ENCODE measurements around the gene USF2.

USF2 gene

GRCh38 chr19:35318679-35319448 lies 50.1 kb downstream of the USF2 start:
- TF ChIP-seq CTCF (IDR thresholded peaks at IDR 0.05; ENCODE audit: control insufficient read depth, insufficient read depth, low read depth, low read length, missing control alignments) = no peak
- DNase-seq (ENCODE audit: low read depth) = peak; percentile 23
- H3K4me3 ChIP-seq (ENCODE audit: control insufficient read depth, low read depth, low read length) = no peak overlapping the region

- DNase-seq (ENCODE audit: low read depth) = no peak
- H3K4me3 ChIP-seq (ENCODE audit: control insufficient read depth, low read depth, low read length) = no peak overlapping the region
- no peak for TF ChIP-seq CTCF (IDR thresholded peaks at IDR 0.05; ENCODE audit: control insufficient read depth, insufficient read depth, low read depth, low read length, missing control alignments)
These were observed 51.4 kb downstream of the USF2 start for GRCh38 chr19:35320065-35320713.

- H3K4me3 ChIP-seq (ENCODE audit: control insufficient read depth, low read depth, low read length) = no peak overlapping the region
- DNase-seq (ENCODE audit: low read depth) = no peak
- no peak for TF ChIP-seq CTCF (IDR thresholded peaks at IDR 0.05; ENCODE audit: control insufficient read depth, insufficient read depth, low read depth, low read length, missing control alignments)
These were observed 52.5 kb downstream of the USF2 start for GRCh38 chr19:35321291-35321690.

- no peak for DNase-seq (ENCODE audit: low read depth)
- TF ChIP-seq CTCF (IDR thresholded peaks at IDR 0.05; ENCODE audit: control insufficient read depth, insufficient read depth, low read depth, low read length, missing control alignments) = no peak
- H3K4me3 ChIP-seq (ENCODE audit: control insufficient read depth, low read depth, low read length) = no peak overlapping the region
These were observed 53.3 kb downstream of the USF2 start for GRCh38 chr19:35322014-35322413.

- no peak for DNase-seq (ENCODE audit: low read depth)
- peak; percentile 9 for TF ChIP-seq CTCF (IDR thresholded peaks at IDR 0.05; ENCODE audit: control insufficient read depth, insufficient read depth, low read depth, low read length, missing control alignments)
- H3K4me3 ChIP-seq (ENCODE audit: control insufficient read depth, low read depth, low read length) = no peak overlapping the region
These were observed 58.9 kb downstream of the USF2 start for GRCh38 chr19:35327642-35328041.

- no peak within 1 kb of the TSS for H3K4me3 ChIP-seq (ENCODE audit: control insufficient read depth, low read depth, low read length)
- no peak for DNase-seq (ENCODE audit: low read depth)
- TF ChIP-seq CTCF (IDR thresholded peaks at IDR 0.05; ENCODE audit: control insufficient read depth, insufficient read depth, low read depth, low read length, missing control alignments) = no peak
These were observed 60.1 kb downstream of the USF2 start, which contains the start of gene CD22 for GRCh38 chr19:35328851-35329285. Gene CD22, plus strand, starts transcription at chr19:35329187. Its CDS starts 2,854 bp downstream, at chr19:35332041.
